Gastroesophageal sphincter (tissue), 2 donors: ENCODE measurements around the gene TMEM139.

Experiments
- POLR2A ChIP-seq, 2 donors: fragments of 450-650 bp; IDR thresholded peaks; one replicate each; pipeline ENCODE4 v1.6.1; 2017; ENCODE audit warnings: antibody characterized with exemption in 2 of 2, mild to moderate bottlenecking in 2 of 2, moderate library complexity in 1 of 2
- POLR2AphosphoS5 ChIP-seq: sonication (generic); formaldehyde crosslinking; IDR thresholded peaks from one replicate; pipeline ENCODE4 v1.6.1; 2017; ENCODE audit warnings: antibody characterized with exemption

DNA sequence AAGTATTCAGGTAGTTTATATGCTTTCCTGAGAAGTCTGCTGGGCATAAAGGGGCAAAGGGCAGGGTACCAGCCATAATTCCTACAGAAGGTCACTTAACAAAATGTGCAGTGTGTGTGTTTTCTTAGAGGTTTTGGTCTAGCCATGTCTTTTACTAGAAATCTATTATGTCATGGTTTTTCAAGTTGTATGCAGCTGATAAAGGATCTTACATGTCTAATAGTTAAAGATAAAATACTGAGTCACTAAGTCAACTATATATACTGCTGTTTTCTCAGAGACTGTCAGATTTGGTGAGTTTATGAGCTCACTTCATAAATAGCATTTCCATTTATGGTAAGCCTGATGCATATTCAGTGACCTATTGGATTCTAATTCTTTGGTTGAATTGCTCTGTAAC lies 11.1 kb downstream of the TMEM139 start:
- TF ChIP-seq POLR2A (IDR thresholded peaks at IDR 0.05) (no peak), POLR2AphosphoS5 (no peak)
